Neural progenitor cell (in vitro differentiated cells): ENCODE measurements around the gene CLP1. TPM values are rescaled to one million over a fixed set of nuclear protein-coding genes. Genes with fewer than 3 reads are reported as not detected.

Experiments used
- DNase-seq: peaks from one replicate; pipeline ENCODE4 v3.0.0-alpha.2; 2016; ENCODE audit warnings: low spot score
- H2AFZ ChIP-seq: fragments of 200-600 bp; sonication (generic); replicated peaks from 2 replicates; pipeline ENCODE4 v1.6.1; 2016; ENCODE audit warnings: antibody characterized with exemption
- H3F3A ChIP-seq: fragments of 200-600 bp; sonication (generic); 2 replicates; pipeline ENCODE4 v1.6.1; 2016; ENCODE audit warnings: antibody characterized with exemption, low read depth
- H3K27ac ChIP-seq: fragments of 200-600 bp; sonication (generic); 2 replicates; pipeline ENCODE4 v1.5.1; 2016; ENCODE audit warnings: mild to moderate bottlenecking
- H3K27me3 ChIP-seq: fragments of 200-600 bp; sonication (generic); 2 replicates; pipeline ENCODE4 v1.6.1; 2016; ENCODE audit warnings: mild to moderate bottlenecking, moderate library complexity
- H3K36me3 ChIP-seq: fragments of 200-600 bp; sonication (generic); 2 replicates; pipeline ENCODE4 v1.5.1; 2016
- H3K4me1 ChIP-seq: fragments of 200-600 bp; sonication (generic); 2 replicates; pipeline ENCODE4 v1.6.1; 2016; ENCODE audit warnings: mixed run types
- H3K4me2 ChIP-seq: fragments of 200-600 bp; sonication (generic); 2 replicates; pipeline ENCODE4 v1.6.1; 2016
- H3K4me3 ChIP-seq: fragments of 200-600 bp; sonication (generic); 2 replicates; pipeline ENCODE4 v1.5.1; 2016
- H3K79me2 ChIP-seq: fragments of 200-600 bp; sonication (generic); 2 replicates; pipeline ENCODE4 v1.6.1; 2016; ENCODE audit warnings: low read depth
- H3K9ac ChIP-seq: fragments of 200-600 bp; sonication (generic); 2 replicates; pipeline ENCODE4 v1.6.1; 2016
- H3K9me3 ChIP-seq: fragments of 200-600 bp; sonication (generic); 2 replicates; pipeline ENCODE4 v1.5.1; 2016; ENCODE audit warnings: low read depth
- H4K20me1 ChIP-seq: fragments of 200-600 bp; sonication (generic); 2 replicates; pipeline ENCODE4 v1.6.1; 2016; ENCODE audit warnings: low read depth
- H3K27ac Mint-ChIP-seq: 3 replicates; pipeline ENCODE4 v1.8.0; 2021; ENCODE audit warnings: mixed read lengths
- H3K27me3 Mint-ChIP-seq: 2 replicates; pipeline ENCODE4 v1.8.0; 2022; ENCODE audit warnings: low read depth, mild to moderate bottlenecking, inconsistent platforms, moderate library complexity, mixed read lengths; ENCODE audit not compliant: insufficient read depth
- H3K36me3 Mint-ChIP-seq: 3 replicates; pipeline ENCODE4 v1.8.0; 2021; ENCODE audit warnings: mixed read lengths
- H3K4me1 Mint-ChIP-seq: 3 replicates; pipeline ENCODE4 v1.8.0; 2021; ENCODE audit warnings: mixed read lengths
- H3K4me3 Mint-ChIP-seq: 3 replicates; pipeline ENCODE4 v1.8.0; 2021; ENCODE audit warnings: mild to moderate bottlenecking, moderate library complexity, mixed read lengths
- H3K9me3 Mint-ChIP-seq: 3 replicates; pipeline ENCODE4 v1.8.0; 2020; ENCODE audit warnings: mixed read lengths
- EZH2 ChIP-seq: fragments of 200-600 bp; sonication (generic); IDR thresholded peaks from 2 replicates; pipeline ENCODE4 v1.6.1; 2017; ENCODE audit warnings: antibody characterized with exemption, mild to moderate bottlenecking, moderate library complexity
- EZH2phosphoT487 ChIP-seq: fragments of 200-600 bp; sonication (generic); IDR thresholded peaks from 2 replicates; pipeline ENCODE4 v1.6.1; 2017; ENCODE audit warnings: antibody characterized with exemption
- total RNA-seq: library from RNA; depleted of rRNA; stranded (reverse); fragments of >200 nt; gene quantifications from 2 replicates; pipeline ENCODE4 v1.2.3, GENCODE V29; 2015; ENCODE audit warnings: low replicate concordance
- TF ChIP-seq, protein P1 (sequence below): fragments of 200-600 bp; sonication (generic); IDR thresholded peaks from 2 replicates; pipeline ENCODE4 v1.5.1; 2017; ENCODE audit warnings: antibody characterized with exemption, mild to moderate bottlenecking

CLP1 gene
- total RNA-seq, 1 donor from 2014 or later = 18.0 TPM

DNA sequence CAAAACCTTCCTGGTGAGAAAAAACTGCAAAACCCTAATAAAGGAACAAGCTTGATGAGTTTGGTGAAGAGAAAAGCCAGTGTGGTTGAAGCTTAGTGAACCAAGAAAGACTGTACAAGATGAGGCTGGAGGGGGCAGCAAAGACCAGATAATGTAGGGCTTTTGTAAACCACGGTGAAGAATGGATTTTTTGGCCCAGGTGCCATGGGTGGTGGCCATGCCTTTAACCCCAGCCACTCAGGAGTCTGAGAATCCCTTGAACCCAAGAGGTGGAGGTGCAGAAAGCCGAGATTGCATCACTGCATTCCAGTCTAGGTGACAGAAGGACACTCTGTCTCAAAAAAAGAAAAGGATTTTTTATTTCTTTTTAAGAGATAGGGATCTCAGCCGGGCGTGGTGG lies 5.3 kb downstream of the CLP1 start:
- DNase-seq = no peak
- peaks cover 11% of the 10 kb centered on the region for H3K36me3 Mint-ChIP-seq
- Histone ChIP-seq H3K4me3 (no peak overlapping the region), H3K9me3 (no peaks in the 10 kb centered on the region), H3K4me2 (no peak overlapping the region), H3K79me2 (peaks cover 19% of the 10 kb centered on the region), H3K4me1 (peaks cover 9% of the 10 kb centered on the region), H3F3A (peaks cover 19% of the 10 kb centered on the region), H3K27me3 (no peaks in the 10 kb centered on the region), H3K9ac (no peak overlapping the region), H4K20me1 (no peaks in the 10 kb centered on the region), H2AFZ (no peak overlapping the region), H3K27ac (no peak overlapping the region), H3K36me3 (no peaks in the 10 kb centered on the region)
- no peak overlapping the region for H3K4me3 Mint-ChIP-seq
- TF ChIP-seq EZH2phosphoT487 = no peak
- TF ChIP-seq, protein P1, sequence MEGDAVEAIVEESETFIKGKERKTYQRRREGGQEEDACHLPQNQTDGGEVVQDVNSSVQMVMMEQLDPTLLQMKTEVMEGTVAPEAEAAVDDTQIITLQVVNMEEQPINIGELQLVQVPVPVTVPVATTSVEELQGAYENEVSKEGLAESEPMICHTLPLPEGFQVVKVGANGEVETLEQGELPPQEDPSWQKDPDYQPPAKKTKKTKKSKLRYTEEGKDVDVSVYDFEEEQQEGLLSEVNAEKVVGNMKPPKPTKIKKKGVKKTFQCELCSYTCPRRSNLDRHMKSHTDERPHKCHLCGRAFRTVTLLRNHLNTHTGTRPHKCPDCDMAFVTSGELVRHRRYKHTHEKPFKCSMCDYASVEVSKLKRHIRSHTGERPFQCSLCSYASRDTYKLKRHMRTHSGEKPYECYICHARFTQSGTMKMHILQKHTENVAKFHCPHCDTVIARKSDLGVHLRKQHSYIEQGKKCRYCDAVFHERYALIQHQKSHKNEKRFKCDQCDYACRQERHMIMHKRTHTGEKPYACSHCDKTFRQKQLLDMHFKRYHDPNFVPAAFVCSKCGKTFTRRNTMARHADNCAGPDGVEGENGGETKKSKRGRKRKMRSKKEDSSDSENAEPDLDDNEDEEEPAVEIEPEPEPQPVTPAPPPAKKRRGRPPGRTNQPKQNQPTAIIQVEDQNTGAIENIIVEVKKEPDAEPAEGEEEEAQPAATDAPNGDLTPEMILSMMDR = peak; percentile 14
- peaks cover 14% of the 10 kb centered on the region for H3K4me1 Mint-ChIP-seq
- peaks cover 15% of the 10 kb centered on the region for H3K27me3 Mint-ChIP-seq
- H3K9me3 Mint-ChIP-seq = no peaks in the 10 kb centered on the region
- no peak overlapping the region for H3K27ac Mint-ChIP-seq

DNA sequence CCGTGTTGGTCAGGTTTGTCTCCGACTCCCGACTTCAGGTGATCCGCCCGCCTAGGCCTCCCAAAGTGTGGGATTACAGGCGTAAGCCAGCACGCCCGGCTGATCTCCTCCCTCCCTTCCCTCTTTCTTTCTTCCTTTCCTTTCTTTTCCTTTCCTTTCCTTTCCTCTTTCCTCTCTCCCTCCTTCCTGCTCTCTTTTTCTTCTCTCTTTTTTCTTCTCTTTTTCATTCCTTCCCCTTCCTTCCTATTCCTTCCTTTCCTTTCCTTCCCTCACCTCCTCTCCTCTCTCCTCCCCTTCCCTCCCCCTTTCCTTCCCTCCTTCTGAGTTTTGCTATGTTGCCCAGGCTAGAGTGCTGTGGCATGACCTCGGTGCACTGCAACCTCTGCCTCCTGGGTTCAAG lies 6.4 kb downstream of the CLP1 start:
- Mint-ChIP-seq H3K36me3 (peaks cover 11% of the 10 kb centered on the region), H3K27me3 (peaks cover 15% of the 10 kb centered on the region), H3K4me1 (peaks cover 14% of the 10 kb centered on the region), H3K9me3 (no peaks in the 10 kb centered on the region), H3K4me3 (no peak overlapping the region), H3K27ac (no peak overlapping the region)
- H3K79me2 ChIP-seq = peaks cover 15% of the 10 kb centered on the region
- peaks cover 30% of the 10 kb centered on the region for H3F3A ChIP-seq
- DNase-seq = no peak
- H3K36me3 ChIP-seq = no peaks in the 10 kb centered on the region
- peaks cover 4% of the 10 kb centered on the region for H4K20me1 ChIP-seq
- no peak overlapping the region for H3K27ac ChIP-seq
- H3K4me2 ChIP-seq = no peak overlapping the region
- TF ChIP-seq EZH2phosphoT487 (no peak), EZH2 (no peak)
- TF ChIP-seq, protein P1 = no peak
- no peak overlapping the region for H3K4me3 ChIP-seq
- H3K9me3 ChIP-seq = no peaks in the 10 kb centered on the region
- no peak overlapping the region for H2AFZ ChIP-seq
- H3K9ac ChIP-seq = no peak overlapping the region
- H3K4me1 ChIP-seq = peaks cover 6% of the 10 kb centered on the region
- H3K27me3 ChIP-seq = no peaks in the 10 kb centered on the region

DNA sequence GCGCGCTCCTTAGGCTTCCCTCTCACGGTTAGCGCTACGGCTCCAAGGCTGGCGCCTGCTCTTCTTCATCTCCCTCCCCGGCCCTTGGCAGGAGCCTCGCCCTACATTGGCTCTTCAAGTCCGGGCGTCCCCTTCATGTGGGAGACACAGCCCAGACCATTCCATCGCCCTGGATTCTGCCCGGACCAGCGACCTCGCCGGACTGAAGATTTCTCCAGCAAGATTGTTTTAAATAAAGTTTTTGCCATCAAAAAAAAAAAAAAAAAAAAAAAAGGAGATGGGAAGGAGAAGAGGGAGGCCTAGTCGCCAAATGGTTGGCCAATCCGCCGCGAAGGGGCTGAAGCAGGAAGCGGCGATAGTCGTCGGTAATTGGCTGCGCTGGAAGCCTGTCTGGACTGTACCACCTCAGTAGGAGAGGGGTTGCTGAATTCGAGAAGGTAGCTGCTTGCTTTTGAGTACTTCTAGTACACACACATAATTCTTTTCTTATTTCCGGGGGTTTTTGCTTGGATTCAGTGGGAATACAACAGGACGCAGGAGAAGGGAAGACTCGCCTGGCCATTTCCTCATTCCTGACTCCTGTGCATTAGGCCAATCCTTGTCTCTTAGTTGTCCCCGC lies 9.7 kb downstream of the CLP1 start:
- Mint-ChIP-seq H3K4me1 (peaks cover 21% of the 10 kb centered on the region), H3K4me3 (peak overlapping the region; percentile 95), H3K9me3 (no peaks in the 10 kb centered on the region), H3K36me3 (peaks cover 5% of the 10 kb centered on the region), H3K27ac (peak overlapping the region; percentile 100), H3K27me3 (peaks cover 15% of the 10 kb centered on the region)
- Histone ChIP-seq H2AFZ (peak overlapping the region; percentile 95), H3K27me3 (no peaks in the 10 kb centered on the region), H3K27ac (peak overlapping the region; percentile 99), H3K9me3 (no peaks in the 10 kb centered on the region), H3F3A (peaks cover 29% of the 10 kb centered on the region), H3K79me2 (peaks cover 39% of the 10 kb centered on the region), H3K9ac (peak overlapping the region; percentile 99), H3K4me1 (peaks cover 11% of the 10 kb centered on the region), H3K4me3 (peak overlapping the region; percentile 81), H4K20me1 (peaks cover 8% of the 10 kb centered on the region), H3K36me3 (no peaks in the 10 kb centered on the region), H3K4me2 (peak overlapping the region; percentile 97)
- TF ChIP-seq EZH2phosphoT487 (no peak), EZH2 (no peak)
- TF ChIP-seq, protein P1 = no peak
- DNase-seq = peak; percentile 99
